Tibial nerve (tissue), 4 donors: ENCODE measurements around the gene TRIM29.
A peak's percentile ranks its signal among the peaks of the same experiment; 100 is the strongest.

Source experiments
- EP300 ChIP-seq, 2 donors: sonication (generic); formaldehyde crosslinking; IDR thresholded peaks; one replicate each; pipeline ENCODE4 v1.6.1; 2017; ENCODE audit warnings: antibody characterized with exemption in 2 of 2, mild to moderate bottlenecking in 1 of 2
- POLR2A ChIP-seq, 2 donors: fragments of 450-650 bp; IDR thresholded peaks; one replicate each; pipeline ENCODE4 v1.6.1; 2017; ENCODE audit warnings: antibody characterized with exemption in 2 of 2, mild to moderate bottlenecking in 2 of 2, moderate library complexity in 2 of 2
- TF ChIP-seq, protein P1 (sequence below), 5 experiments: fragments of 200-600 bp in 3 of 5; fragments of 450-650 bp in 2 of 5; sonication (generic) in 3 of 5; IDR thresholded peaks; one replicate each; pipeline ENCODE4 v1.5.1; 2016 to 2019; ENCODE audit warnings: antibody characterized with exemption in 5 of 5, mild to moderate bottlenecking in 3 of 5, moderate library complexity in 2 of 5

DNA sequence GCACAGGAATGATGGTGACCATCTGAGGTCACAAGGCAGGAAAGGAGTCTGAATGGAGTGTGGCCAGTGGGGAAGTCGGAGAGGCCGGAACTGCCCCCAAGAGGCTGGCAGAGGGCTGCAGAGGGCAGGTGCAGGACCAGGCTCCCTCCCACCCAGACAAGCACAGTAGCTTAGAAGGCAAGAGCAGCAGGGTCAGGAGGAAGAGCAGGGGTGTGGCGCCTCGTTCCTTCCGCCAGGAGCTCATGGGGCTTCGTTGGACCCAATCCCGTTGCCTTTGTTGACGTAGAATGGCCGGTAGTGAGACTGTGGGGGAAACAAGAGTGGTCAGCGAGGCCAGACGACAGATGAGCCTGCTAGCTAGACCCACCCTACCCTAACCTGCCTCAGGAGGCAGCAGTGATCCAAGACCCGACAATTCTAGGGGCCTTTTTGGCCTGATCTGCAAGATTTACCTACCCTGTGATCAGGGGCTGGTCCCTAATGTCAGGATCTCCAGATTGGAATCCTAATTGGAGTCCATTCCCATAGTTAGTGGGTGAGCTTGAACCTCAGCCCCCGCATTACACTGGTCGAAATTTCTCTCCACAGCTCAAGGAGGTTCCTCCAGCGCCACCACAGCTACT is 25.6 kb downstream of the TRIM29 start:
- TF ChIP-seq POLR2A (IDR thresholded peaks at IDR 0.05) (no peak), EP300 (IDR thresholded peaks at IDR 0.05) (no peak)
- TF ChIP-seq, protein P1, sequence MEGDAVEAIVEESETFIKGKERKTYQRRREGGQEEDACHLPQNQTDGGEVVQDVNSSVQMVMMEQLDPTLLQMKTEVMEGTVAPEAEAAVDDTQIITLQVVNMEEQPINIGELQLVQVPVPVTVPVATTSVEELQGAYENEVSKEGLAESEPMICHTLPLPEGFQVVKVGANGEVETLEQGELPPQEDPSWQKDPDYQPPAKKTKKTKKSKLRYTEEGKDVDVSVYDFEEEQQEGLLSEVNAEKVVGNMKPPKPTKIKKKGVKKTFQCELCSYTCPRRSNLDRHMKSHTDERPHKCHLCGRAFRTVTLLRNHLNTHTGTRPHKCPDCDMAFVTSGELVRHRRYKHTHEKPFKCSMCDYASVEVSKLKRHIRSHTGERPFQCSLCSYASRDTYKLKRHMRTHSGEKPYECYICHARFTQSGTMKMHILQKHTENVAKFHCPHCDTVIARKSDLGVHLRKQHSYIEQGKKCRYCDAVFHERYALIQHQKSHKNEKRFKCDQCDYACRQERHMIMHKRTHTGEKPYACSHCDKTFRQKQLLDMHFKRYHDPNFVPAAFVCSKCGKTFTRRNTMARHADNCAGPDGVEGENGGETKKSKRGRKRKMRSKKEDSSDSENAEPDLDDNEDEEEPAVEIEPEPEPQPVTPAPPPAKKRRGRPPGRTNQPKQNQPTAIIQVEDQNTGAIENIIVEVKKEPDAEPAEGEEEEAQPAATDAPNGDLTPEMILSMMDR (IDR thresholded peaks at IDR 0.05): peak in 1 of 5 experiments; percentile 10
